K562 (cell line): ENCODE results near the gene B4GALT7. TPM values are rescaled to one million over a fixed set of nuclear protein-coding genes. Genes with fewer than 3 reads are reported as not detected.

Experiments used
- BCOR ChIP-seq: fragments of 450-650 bp; IDR thresholded peaks from 2 replicates; pipeline ENCODE4 v1.6.1; 2016
- CHD4 ChIP-seq: fragments of 200-600 bp; sonication (generic); IDR thresholded peaks from 3 replicates; pipeline ENCODE4 v1.6.1; 2012; ENCODE audit warnings: low read depth, mild to moderate bottlenecking, mixed read lengths, low read length, inconsistent platforms; ENCODE audit not compliant: insufficient read depth, insufficient replicate concordance, poor library complexity, severe bottlenecking
- FOSL1 ChIP-seq: fragments of 200-800 bp; sonication (Bioruptor generic); conservative IDR thresholded peaks from 2 replicates; pipeline ENCODE4 v1.6.1; 2016; ENCODE audit warnings: missing genetic modification characterization, missing compliant biosample characterization
- FOXJ2 ChIP-seq: fragments of 200-800 bp; sonication (Bioruptor generic); IDR thresholded peaks from 2 replicates; pipeline ENCODE4 v1.6.1; 2016; ENCODE audit warnings: missing genetic modification characterization, missing compliant biosample characterization
- MYNN ChIP-seq, 2 experiments: sonication (generic); formaldehyde crosslinking in 1 of 2; IDR thresholded peaks; 2 replicates each; pipeline versions ENCODE4 v1.5.0 to v1.6.1; 2016 to 2020; ENCODE audit warnings: antibody characterized with exemption in 1 of 2, missing genetic modification reagents in 1 of 2
- NFIC ChIP-seq: fragments of 450-650 bp; IDR thresholded peaks from 2 replicates; pipeline ENCODE4 v1.6.1; 2017; ENCODE audit warnings: mild to moderate bottlenecking, inconsistent platforms
- RBM22 ChIP-seq: fragments of 200-400 bp; formaldehyde crosslinking; IDR thresholded peaks from 2 replicates; pipeline ENCODE4 v1.6.1; 2018; ENCODE audit warnings: low read length, low read depth; ENCODE audit not compliant: poor library complexity, severe bottlenecking
- SMAD1 ChIP-seq: fragments of 150-350 bp; IDR thresholded peaks from 2 replicates; pipeline ENCODE4 v1.6.1; 2014; ENCODE audit warnings: low read length, low read depth; ENCODE audit not compliant: partially characterized antibody
- SRSF1 ChIP-seq: fragments of 200-400 bp; formaldehyde crosslinking; IDR thresholded peaks from 2 replicates; pipeline ENCODE4 v1.6.1; 2017; ENCODE audit warnings: mild to moderate bottlenecking, low read depth, low read length, moderate library complexity
- TAF1 ChIP-seq: IDR thresholded peaks from 2 replicates; pipeline ENCODE4 v1.6.1; 2011; ENCODE audit warnings: mild to moderate bottlenecking, low read length, moderate library complexity; ENCODE audit not compliant: insufficient read depth, control insufficient read depth, severe bottlenecking; ENCODE audit errors: extremely low read depth
- TEAD2 ChIP-seq: fragments of 450-650 bp; IDR thresholded peaks from 2 replicates; pipeline ENCODE4 v1.6.1; 2016; ENCODE audit warnings: missing genetic modification characterization, control low read depth, missing compliant biosample characterization
- XRCC5 ChIP-seq: fragments of 200-400 bp; formaldehyde crosslinking; IDR thresholded peaks from 2 replicates; pipeline ENCODE4 v1.6.1; 2017; ENCODE audit warnings: low read depth, mild to moderate bottlenecking, low read length
- ZNF174 ChIP-seq: fragments of 250-450 bp; sonication (Bioruptor Pico); IDR thresholded peaks from 2 replicates; pipeline ENCODE4 v1.4.0; 2020; ENCODE audit warnings: mild to moderate bottlenecking
- ZNF282 ChIP-seq: sonication (generic); formaldehyde crosslinking; IDR thresholded peaks from 2 replicates; pipeline ENCODE4 v1.8.1; 2023; ENCODE audit warnings: missing genetic modification reagents
- polyA plus RNA-seq, 8 experiments: library from polyadenylated mRNA; depleted of rRNA in 4 of 8; stranded (reverse) in 5 of 8; unstranded in 3 of 8; fragments of >200 nt; fragmentation: Nextera tagmentation in 2 of 8; fragmentation: Illumina TruSeq in 1 of 8; extraction: Ambion mirVana in 2 of 8; extraction: Trizol in 1 of 8; gene quantifications; 2 replicates each; pipeline versions ENCODE4 v1.2.1 to v1.2.3, GENCODE V29; 2011 to 2014; ENCODE audit warnings: inconsistent platforms in 1 of 8, missing spikeins in 1 of 8
- total RNA-seq, 7 experiments: library from RNA; depleted of rRNA in 6 of 7; stranded (reverse); fragments of >200 nt in 6 of 7; fragmentation: Illumina TruSeq in 2 of 7; extraction: Trizol in 2 of 7; gene quantifications; 2 replicates each; pipeline versions ENCODE4 v1.2.1 to v1.2.3, GENCODE V29; 2011 to 2021; ENCODE audit warnings: low replicate concordance in 1 of 7
- TF ChIP-seq, protein P1 (sequence below): fragments of 200-800 bp; sonication (Bioruptor generic); IDR thresholded peaks from 2 replicates; pipeline ENCODE4 v1.6.1; 2016; ENCODE audit warnings: missing genetic modification characterization, missing compliant biosample characterization
- TF ChIP-seq, protein P2 (sequence below): fragments of 250-450 bp; sonication (Bioruptor Pico); IDR thresholded peaks from 2 replicates; pipeline ENCODE4 v1.8.0; 2022; ENCODE audit warnings: moderate library complexity, mild to moderate bottlenecking, inconsistent platforms
- TF ChIP-seq, protein P3 (sequence below): fragments of 450-650 bp; IDR thresholded peaks from 2 replicates; pipeline ENCODE4 v1.6.1; 2014; ENCODE audit warnings: low read depth, mild to moderate bottlenecking, moderate library complexity, borderline replicate concordance

B4GALT7 gene
- total and polyA plus RNA-seq, 9 of the 15 experiments (the other 6 are each of a cell fraction or from before 2014, with no cell fraction given) = 0.34 to 17.7 (median 9.1) TPM

DNA sequence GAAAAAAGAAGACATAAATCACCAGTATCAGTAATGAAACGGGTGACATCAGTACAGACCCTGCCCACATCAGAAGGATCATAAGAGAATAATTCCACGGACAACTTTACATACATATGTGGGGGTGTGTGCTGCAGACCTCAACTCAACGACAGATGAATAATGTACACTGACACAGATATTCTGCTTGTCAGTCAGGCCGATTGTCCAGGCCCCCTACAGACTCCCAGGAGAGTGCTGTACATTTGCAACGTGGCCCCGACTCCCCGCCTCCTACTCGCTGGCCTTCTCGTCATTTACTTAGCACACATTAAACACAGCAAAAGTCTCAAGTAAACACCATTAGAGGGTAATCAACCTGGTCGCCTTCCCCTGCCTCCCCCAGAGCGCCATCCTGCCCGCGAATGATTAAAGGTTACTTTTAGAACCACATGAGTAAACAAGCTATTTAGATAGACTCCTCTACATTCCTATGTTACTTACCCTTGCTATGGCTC, 11.5 kb upstream of the B4GALT7 start (continued):
- TF ChIP-seq SMAD1 = no peak
- no peak for TF ChIP-seq SRSF1
- no peak for TF ChIP-seq BCOR
- no peak for TF ChIP-seq XRCC5
- TF ChIP-seq, protein P1, sequence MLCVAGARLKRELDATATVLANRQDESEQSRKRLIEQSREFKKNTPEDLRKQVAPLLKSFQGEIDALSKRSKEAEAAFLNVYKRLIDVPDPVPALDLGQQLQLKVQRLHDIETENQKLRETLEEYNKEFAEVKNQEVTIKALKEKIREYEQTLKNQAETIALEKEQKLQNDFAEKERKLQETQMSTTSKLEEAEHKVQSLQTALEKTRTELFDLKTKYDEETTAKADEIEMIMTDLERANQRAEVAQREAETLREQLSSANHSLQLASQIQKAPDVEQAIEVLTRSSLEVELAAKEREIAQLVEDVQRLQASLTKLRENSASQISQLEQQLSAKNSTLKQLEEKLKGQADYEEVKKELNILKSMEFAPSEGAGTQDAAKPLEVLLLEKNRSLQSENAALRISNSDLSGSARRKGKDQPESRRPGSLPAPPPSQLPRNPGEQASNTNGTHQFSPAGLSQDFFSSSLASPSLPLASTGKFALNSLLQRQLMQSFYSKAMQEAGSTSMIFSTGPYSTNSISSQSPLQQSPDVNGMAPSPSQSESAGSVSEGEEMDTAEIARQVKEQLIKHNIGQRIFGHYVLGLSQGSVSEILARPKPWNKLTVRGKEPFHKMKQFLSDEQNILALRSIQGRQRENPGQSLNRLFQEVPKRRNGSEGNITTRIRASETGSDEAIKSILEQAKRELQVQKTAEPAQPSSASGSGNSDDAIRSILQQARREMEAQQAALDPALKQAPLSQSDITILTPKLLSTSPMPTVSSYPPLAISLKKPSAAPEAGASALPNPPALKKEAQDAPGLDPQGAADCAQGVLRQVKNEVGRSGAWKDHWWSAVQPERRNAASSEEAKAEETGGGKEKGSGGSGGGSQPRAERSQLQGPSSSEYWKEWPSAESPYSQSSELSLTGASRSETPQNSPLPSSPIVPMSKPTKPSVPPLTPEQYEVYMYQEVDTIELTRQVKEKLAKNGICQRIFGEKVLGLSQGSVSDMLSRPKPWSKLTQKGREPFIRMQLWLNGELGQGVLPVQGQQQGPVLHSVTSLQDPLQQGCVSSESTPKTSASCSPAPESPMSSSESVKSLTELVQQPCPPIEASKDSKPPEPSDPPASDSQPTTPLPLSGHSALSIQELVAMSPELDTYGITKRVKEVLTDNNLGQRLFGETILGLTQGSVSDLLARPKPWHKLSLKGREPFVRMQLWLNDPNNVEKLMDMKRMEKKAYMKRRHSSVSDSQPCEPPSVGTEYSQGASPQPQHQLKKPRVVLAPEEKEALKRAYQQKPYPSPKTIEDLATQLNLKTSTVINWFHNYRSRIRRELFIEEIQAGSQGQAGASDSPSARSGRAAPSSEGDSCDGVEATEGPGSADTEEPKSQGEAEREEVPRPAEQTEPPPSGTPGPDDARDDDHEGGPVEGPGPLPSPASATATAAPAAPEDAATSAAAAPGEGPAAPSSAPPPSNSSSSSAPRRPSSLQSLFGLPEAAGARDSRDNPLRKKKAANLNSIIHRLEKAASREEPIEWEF (CRISPR knock-in tag) = no peak
- TF ChIP-seq, protein P2, sequence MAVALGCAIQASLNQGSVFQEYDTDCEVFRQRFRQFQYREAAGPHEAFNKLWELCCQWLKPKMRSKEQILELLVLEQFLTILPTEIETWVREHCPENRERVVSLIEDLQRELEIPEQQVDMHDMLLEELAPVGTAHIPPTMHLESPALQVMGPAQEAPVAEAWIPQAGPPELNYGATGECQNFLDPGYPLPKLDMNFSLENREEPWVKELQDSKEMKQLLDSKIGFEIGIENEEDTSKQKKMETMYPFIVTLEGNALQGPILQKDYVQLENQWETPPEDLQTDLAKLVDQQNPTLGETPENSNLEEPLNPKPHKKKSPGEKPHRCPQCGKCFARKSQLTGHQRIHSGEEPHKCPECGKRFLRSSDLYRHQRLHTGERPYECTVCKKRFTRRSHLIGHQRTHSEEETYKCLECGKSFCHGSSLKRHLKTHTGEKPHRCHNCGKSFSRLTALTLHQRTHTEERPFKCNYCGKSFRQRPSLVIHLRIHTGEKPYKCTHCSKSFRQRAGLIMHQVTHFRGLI = no peak
- TF ChIP-seq TEAD2 = no peak
- no peak for TF ChIP-seq FOSL1 (tag)
- no peak for TF ChIP-seq FOXJ2
- TF ChIP-seq ZNF174 = no peak
- no peak for TF ChIP-seq CHD4
- TF ChIP-seq ZNF282 (CRISPR knock-in tag) = no peak
- no peak for TF ChIP-seq RBM22
- no peak for TF ChIP-seq NFIC
- TF ChIP-seq, protein P3, sequence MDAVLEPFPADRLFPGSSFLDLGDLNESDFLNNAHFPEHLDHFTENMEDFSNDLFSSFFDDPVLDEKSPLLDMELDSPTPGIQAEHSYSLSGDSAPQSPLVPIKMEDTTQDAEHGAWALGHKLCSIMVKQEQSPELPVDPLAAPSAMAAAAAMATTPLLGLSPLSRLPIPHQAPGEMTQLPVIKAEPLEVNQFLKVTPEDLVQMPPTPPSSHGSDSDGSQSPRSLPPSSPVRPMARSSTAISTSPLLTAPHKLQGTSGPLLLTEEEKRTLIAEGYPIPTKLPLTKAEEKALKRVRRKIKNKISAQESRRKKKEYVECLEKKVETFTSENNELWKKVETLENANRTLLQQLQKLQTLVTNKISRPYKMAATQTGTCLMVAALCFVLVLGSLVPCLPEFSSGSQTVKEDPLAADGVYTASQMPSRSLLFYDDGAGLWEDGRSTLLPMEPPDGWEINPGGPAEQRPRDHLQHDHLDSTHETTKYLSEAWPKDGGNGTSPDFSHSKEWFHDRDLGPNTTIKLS = peak; percentile 87
- no peak for TF ChIP-seq TAF1
- TF ChIP-seq MYNN (IDR thresholded peaks at IDR 0.05) = no peak
- TF ChIP-seq MYNN (CRISPR knock-in tag; IDR thresholded peaks at IDR 0.05) = no peak
